ENCODE data around the gene MAN1C1. TPM values are rescaled to one million over a fixed set of nuclear protein-coding genes. Genes with fewer than 3 reads are reported as not detected.

Gene MAN1C1
- total and polyA plus RNA-seq, 10 of the 15 experiments (the other 5 are each of a cell fraction or from before 2014, with no cell fraction given), result 0.12 to 0.56 (median 0.22) TPM; not detected in 3

DNA sequence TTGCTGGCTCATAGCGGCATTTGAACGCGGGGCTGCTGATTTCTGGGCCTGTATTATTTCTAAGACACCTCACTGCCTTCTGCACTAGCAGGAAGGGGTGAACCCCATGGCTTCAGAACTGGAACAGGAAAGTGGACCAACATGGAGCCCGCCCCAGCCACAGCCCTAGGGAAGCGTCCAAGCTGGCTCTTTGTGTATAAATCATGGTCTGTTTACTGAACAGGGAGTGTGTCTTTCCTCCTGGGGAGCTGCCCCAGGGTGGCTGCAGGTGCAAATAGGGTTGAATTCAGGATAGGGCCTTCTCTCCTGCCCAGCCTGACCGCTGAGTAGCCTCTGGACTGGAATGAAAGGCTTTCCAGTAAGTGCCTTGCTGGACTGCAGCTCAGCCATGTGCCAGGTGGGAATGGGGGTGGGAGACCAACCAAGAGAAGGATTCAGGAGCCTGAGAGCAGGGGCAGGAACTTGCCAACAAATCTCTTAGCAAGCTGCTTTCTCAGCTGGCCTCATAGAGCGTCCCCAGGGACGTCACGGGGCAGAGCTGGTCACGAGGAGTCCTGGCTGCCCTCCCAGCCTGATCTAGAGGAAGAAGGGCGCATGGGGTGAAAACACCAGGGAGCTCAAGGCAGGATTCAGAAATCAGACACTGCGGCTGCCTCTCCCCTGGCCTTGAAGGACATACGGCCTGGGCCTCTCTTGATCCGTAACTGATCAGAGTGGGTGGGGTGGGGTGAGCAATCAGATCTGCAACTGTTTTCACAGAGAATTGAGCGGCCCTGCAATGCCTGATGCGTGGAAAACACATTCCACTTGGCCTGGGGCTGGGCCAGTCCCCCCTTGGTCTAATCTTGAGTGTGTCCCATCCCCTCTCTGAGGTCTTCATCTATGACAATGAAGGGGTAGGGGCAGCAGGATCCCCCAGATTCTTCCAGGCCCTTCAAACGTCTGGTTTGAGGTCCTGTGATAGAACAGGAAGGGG lies 126.9 kb downstream of the MAN1C1 start:
- TF ChIP-seq EP300 (IDR thresholded peaks at IDR 0.05; ENCODE audit: borderline replicate concordance in 1 of 2, control insufficient read depth in 1 of 2, low read depth in 2 of 2, low read length in 2 of 2) (no peak), EGR1 (IDR thresholded peaks at IDR 0.05; ENCODE audit: borderline replicate concordance in 1 of 2, low read depth in 2 of 2, low read length in 2 of 2) (no peak), RAD51 (IDR thresholded peaks at IDR 0.05) (peak; percentile 56; the same call in 1 of the 2 replicates), BHLHE40 (IDR thresholded peaks at IDR 0.05; ENCODE audit: borderline replicate concordance in 1 of 2, low read depth in 2 of 2, low read length in 1 of 2) (peak; percentile 48 to 57; a peak in 3 of 4 replicates), TBL1XR1 (IDR thresholded peaks at IDR 0.05; ENCODE audit: low read depth, low read length) (no peak), WRNIP1 (IDR thresholded peaks at IDR 0.05; ENCODE audit: borderline replicate concordance, low read depth, low read length) (no peak), MEF2B (IDR thresholded peaks at IDR 0.05; ENCODE audit: partially characterized antibody, poor library complexity, severe bottlenecking) (peak; percentile 59)
- H4K20me1 ChIP-seq (ENCODE audit: control insufficient read depth, insufficient read depth), result no peaks in the 10 kb centered on the region; the same call in 1 of the 2 replicates
- H3K27ac ChIP-seq (ENCODE audit: control insufficient read depth, insufficient read depth), result no peak overlapping the region
- intact Hi-C loops (cut with micrococcal nuclease; ENCODE audit: unreplicated experiment) (no loop called here), in situ Hi-C loops (cut with MboI) (loop anchor here (5.0 kb wide), 1 partner anchor 49 kb away; no protein-coding TSS in a partner anchor)
- SMC1A ChIA-PET (ENCODE audit: uncharacterized antibody, unreplicated experiment), result no interaction called here
- no peak overlapping the region for H3K4me2 ChIP-seq (ENCODE audit: control insufficient read depth, insufficient read depth)
- BruUV-seq (replicated peaks), result no TSS peak
- FAIRE-seq (no peak), ATAC-seq (peak; percentile 64), DNase-seq (ENCODE audit: low read depth, low spot score) (no peak)
- no peaks in the 10 kb centered on the region for H3K36me3 ChIP-seq (ENCODE audit: control insufficient read depth in 2 of 2, insufficient read depth in 2 of 2, low read length in 1 of 2)
- no peaks in the 10 kb centered on the region for H3K9me3 ChIP-seq (replicated peaks; ENCODE audit: control insufficient read depth, insufficient read depth, low read length)
- no peak overlapping the region for H3K9ac ChIP-seq (ENCODE audit: control insufficient read depth, insufficient read depth, low read length)
- WGBS (ENCODE audit: insufficient coverage, insufficient replicate concordance, low lambda C conversion rate, missing lambda C conversion rate), result 26% methylated on average over 17 of the region's 17 CpGs
- no peaks in the 10 kb centered on the region for H3K79me2 ChIP-seq (ENCODE audit: control insufficient read depth, insufficient read depth, low read length)
- H3K27me3 ChIP-seq (replicated peaks in 1 of 2; ENCODE audit: control insufficient read depth in 2 of 2, insufficient read depth in 2 of 2, low read length in 1 of 2), result peaks cover 9 to 10% of the 10 kb centered on the region in 2 experiments
- RAD21 ChIA-PET (ENCODE audit: unreplicated experiment), result no interaction called here
- no peak overlapping the region for H3K4me3 ChIP-seq
- H3K4me1 ChIP-seq (ENCODE audit: control insufficient read depth, insufficient read depth, low read length), result no peaks in the 10 kb centered on the region
- CTCF ChIA-PET, result no interaction called here
- H2AFZ ChIP-seq (ENCODE audit: control insufficient read depth, low read depth, low read length), result no peak overlapping the region
- POLR2A ChIA-PET, result no interaction called here

Measured in GM12878 (cell line).